Large intestine (tissue), 1 donor: ENCODE measurements around the gene ISLR2. TPM values are rescaled to one million over a fixed set of nuclear protein-coding genes. Genes with fewer than 3 reads are reported as not detected.

Experiments
- polyA plus RNA-seq: library from polyadenylated mRNA; unstranded; fragments of 120-200 nt; gene quantifications from one replicate; pipeline ENCODE4 v1.2.1, GENCODE V29; 2013

ISLR2 gene
- polyA plus RNA-seq, 1 donor = 4.9 TPM

Other genes starting within 250 kb of the ISLR2 start
- 8.5 TPM for gene LOXL1, start 204.1 kb upstream of the ISLR2 start, polyA plus RNA-seq
- gene STOML1, start 138.3 kb upstream of the ISLR2 start, polyA plus RNA-seq = 9.6 TPM
- gene PML, start 135.9 kb upstream of the ISLR2 start, polyA plus RNA-seq = 28.3 TPM
- 0.15 TPM for gene GOLGA6A, start 48.0 kb upstream of the ISLR2 start, polyA plus RNA-seq
- 24.8 TPM for gene ISLR, start 43.1 kb downstream of the ISLR2 start, polyA plus RNA-seq
- gene STRA6, start 72.2 kb downstream of the ISLR2 start, polyA plus RNA-seq = 22.2 TPM
- gene CCDC33, start 105.7 kb downstream of the ISLR2 start, polyA plus RNA-seq = 2.2 TPM
- 0.55 TPM for gene CYP11A1, start 237.1 kb downstream of the ISLR2 start, polyA plus RNA-seq